Duodenal mucosa (tissue), 2 donors: ENCODE data around the gene VWA7.
"Not testable (repeated sequence)": the region's sequence is repeated elsewhere in the genome, so short reads cannot be mapped to it uniquely, and the experiment has no call there.

Experiments used
- H3K27ac ChIP-seq: one replicate; pipeline ENCODE4 v1.7.0; 2013; ENCODE audit warnings: low read depth, low read length
- H3K27me3 ChIP-seq, 2 donors: one replicate each; pipeline ENCODE4 v1.7.0; 2013; ENCODE audit warnings: low read length in 2 of 2, control low read depth in 1 of 2; ENCODE audit not compliant: insufficient read depth in 2 of 2, control insufficient read depth in 1 of 2
- H3K36me3 ChIP-seq, 2 donors: one replicate each; pipeline ENCODE4 v1.7.0; 2013; ENCODE audit warnings: low read length in 2 of 2, control low read depth in 1 of 2; ENCODE audit not compliant: insufficient read depth in 2 of 2, control insufficient read depth in 1 of 2
- H3K4me1 ChIP-seq, 2 donors: one replicate each; pipeline ENCODE4 v1.7.0; 2013; ENCODE audit warnings: low read length in 2 of 2, control low read depth in 1 of 2; ENCODE audit not compliant: insufficient read depth in 2 of 2, control insufficient read depth in 1 of 2
- H3K4me3 ChIP-seq, 2 donors: one replicate each; pipeline ENCODE4 v1.7.0; 2013; ENCODE audit warnings: low read length in 2 of 2, low read depth in 1 of 2
- H3K9ac ChIP-seq, 2 donors: one replicate each; pipeline ENCODE4 v1.7.0; 2013; ENCODE audit warnings: low read length in 2 of 2, low read depth in 1 of 2
- H3K9me3 ChIP-seq, 2 donors: one replicate each; pipeline ENCODE4 v1.7.0; 2013; ENCODE audit warnings: low read length in 2 of 2, control low read depth in 1 of 2; ENCODE audit not compliant: control insufficient read depth in 1 of 2

The VWA7 gene

DNA sequence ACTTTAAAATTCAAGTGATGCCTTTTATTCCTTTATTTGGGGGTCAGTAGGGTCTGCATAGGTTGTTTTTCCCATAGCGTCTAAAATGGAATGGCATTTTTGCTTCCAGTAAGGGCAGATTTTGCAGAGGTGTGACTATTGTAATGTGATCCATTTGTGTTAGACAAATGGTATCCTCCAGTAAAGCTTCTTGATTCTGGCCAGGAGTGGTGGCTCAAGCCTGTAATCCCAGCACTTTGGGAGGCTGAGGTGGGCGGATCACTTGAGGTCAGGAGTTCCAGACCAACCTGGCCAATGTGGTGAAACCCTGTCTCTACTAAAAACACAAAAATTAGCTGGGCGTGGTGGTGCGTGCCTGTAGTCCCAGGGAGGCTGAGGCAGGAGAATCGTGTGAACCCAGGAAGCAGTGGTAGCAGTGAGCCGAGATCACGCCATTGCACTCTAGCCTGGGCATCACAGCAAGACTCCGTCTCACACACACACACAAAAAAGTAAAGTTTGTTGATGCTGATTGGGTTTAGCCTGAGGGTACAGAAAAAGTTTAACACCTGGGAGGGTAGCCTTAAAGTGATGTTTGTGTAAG is 40.9 kb upstream of the VWA7 start:
- H3K27me3 ChIP-seq, H3K36me3 ChIP-seq, H3K9me3 ChIP-seq: not testable (repeated sequence)
- peak overlapping the region; percentile 54 to 86 for H3K9ac ChIP-seq
- peak overlapping the region; percentile 50 for H3K27ac ChIP-seq
- H3K4me3 ChIP-seq, result peak overlapping the region; percentile 62 to 64
- peaks cover 35 to 43% of the 10 kb centered on the region in 2 donors for H3K4me1 ChIP-seq

DNA sequence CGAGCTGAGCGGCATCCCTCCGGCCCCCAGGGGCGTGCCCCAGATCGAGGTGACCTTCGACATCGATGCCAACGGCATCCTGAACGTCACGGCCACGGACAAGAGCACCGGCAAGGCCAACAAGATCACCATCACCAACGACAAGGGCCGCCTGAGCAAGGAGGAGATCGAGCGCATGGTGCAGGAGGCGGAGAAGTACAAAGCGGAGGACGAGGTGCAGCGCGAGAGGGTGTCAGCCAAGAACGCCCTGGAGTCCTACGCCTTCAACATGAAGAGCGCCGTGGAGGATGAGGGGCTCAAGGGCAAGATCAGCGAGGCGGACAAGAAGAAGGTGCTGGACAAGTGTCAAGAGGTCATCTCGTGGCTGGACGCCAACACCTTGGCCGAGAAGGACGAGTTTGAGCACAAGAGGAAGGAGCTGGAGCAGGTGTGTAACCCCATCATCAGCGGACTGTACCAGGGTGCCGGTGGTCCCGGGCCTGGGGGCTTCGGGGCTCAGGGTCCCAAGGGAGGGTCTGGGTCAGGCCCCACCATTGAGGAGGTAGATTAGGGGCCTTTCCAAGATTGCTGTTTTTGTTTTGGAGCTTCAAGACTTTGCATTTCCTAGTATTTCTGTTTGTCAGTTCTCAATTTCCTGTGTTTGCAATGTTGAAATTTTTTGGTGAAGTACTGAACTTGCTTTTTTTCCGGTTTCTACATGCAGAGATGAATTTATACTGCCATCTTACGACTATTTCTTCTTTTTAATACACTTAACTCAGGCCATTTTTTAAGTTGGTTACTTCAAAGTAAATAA is 40.2 kb upstream of the VWA7 start:
- Histone ChIP-seq H3K4me1 (peaks cover 35 to 36% of the 10 kb centered on the region in 2 donors), H3K9ac (peak overlapping the region; percentile 54 to 86)
- H3K9me3 ChIP-seq, result not testable (repeated sequence)

DNA sequence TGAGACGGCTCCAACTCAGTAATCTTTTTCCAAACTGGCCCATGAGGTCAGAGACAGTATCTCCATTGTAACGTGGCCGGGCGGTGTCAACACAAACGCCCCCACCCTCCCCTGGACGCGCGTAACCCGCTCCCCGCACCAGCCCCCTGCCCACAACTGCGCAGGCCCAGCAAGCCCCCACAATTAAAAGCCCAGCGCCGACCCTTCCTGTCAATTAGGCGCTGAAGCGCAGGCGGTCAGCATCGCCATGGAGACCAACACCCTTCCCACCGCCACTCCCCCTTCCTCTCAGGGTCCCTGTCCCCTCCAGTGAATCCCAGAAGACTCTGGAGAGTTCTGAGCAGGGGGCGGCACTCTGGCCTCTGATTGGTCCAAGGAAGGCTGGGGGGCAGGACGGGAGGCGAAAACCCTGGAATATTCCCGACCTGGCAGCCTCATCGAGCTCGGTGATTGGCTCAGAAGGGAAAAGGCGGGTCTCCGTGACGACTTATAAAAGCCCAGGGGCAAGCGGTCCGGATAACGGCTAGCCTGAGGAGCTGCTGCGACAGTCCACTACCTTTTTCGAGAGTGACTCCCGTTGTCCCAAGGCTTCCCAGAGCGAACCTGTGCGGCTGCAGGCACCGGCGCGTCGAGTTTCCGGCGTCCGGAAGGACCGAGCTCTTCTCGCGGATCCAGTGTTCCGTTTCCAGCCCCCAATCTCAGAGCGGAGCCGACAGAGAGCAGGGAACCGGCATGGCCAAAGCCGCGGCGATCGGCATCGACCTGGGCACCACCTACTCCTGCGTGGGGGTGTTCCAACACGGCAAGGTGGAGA is 38.1 kb upstream of the VWA7 start, which contains the start of the genes HSPA1A and HSPA1L:
Gene HSPA1A, plus strand, starts transcription at position 519 of the 814 bp plus-strand sequence. Its CDS starts 214 bp downstream, at position 733.
Gene HSPA1L, minus strand, starts transcription at position 259 of the 814 bp plus-strand sequence. CDS start 3,311 bp downstream, outside the sequence.
- Histone ChIP-seq H3K9ac (peak within 1 kb of the TSS; percentile 91 to 92), H3K4me3 (peak within 1 kb of the TSS; percentile 57 to 70), H3K4me1 (peaks cover 27 to 31% of the 10 kb centered on the region in 2 donors), H3K27ac (peak within 1 kb of the TSS; percentile 96), H3K9me3 (no peaks in the 10 kb centered on the region), H3K36me3 (no peaks in the 10 kb centered on the region), H3K27me3 (no peaks in the 10 kb centered on the region)

More for the DNA sequence above, 40.2 kb upstream of the VWA7 start:
- H3K27ac ChIP-seq, result peak overlapping the region; percentile 62
- H3K36me3 ChIP-seq, H3K27me3 ChIP-seq: not testable (repeated sequence)
- H3K4me3 ChIP-seq, result peak overlapping the region; percentile 62 to 64

DNA sequence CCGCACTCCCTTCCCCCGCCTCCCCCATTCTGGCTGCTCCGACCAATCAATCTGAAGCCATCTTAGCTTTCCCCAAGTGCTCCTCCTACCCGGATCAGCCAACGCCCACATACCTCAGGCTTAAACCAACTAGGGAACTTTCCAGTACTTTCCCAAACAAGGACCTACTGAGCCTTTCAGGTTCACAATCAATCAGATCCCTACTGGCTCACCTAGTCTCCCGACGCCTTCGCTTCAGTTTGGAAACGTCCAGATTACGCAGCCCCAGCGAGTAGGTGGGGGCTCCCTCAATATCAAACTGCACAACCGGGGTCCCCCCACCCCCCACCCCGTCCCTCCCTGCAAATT is 37.5 kb upstream of the VWA7 start:
- Histone ChIP-seq H3K27ac (peak overlapping the region; percentile 96), H3K9ac (peak overlapping the region; percentile 66 to 92), H3K4me3 (peak overlapping the region; percentile 57 to 70), H3K27me3 (no peaks in the 10 kb centered on the region), H3K9me3 (no peaks in the 10 kb centered on the region), H3K36me3 (no peaks in the 10 kb centered on the region), H3K4me1 (peaks cover 22 to 25% of the 10 kb centered on the region in 2 donors)

DNA sequence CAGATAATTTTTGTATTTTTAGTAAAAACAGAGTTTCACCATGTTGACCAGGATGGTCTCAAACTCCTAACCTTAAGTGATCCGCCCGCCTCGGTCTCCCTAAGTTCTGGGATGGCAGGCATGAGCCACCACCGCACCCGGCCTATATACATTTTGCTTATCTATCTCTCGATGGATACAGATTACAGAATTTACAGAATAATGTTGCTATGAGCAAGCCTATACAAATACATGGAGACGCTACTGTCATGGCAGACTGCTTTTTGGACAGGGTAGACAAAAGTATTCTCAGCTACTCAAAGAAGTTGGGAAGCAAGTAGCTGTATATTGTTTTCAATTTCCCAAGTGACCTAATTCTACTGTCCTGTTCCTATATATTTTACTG is 36.3 kb upstream of the VWA7 start:
- H3K36me3 ChIP-seq, result no peaks in the 10 kb centered on the region
- peaks cover 12 to 21% of the 10 kb centered on the region in 2 donors for H3K4me1 ChIP-seq
- H3K9me3 ChIP-seq, result no peaks in the 10 kb centered on the region
- H3K4me3 ChIP-seq, result peak overlapping the region in 1 of 2 donors; percentile 30
- H3K9ac ChIP-seq, result peak overlapping the region; percentile 61 to 65
- peak overlapping the region; percentile 77 for H3K27ac ChIP-seq
- H3K27me3 ChIP-seq, result no peaks in the 10 kb centered on the region

DNA sequence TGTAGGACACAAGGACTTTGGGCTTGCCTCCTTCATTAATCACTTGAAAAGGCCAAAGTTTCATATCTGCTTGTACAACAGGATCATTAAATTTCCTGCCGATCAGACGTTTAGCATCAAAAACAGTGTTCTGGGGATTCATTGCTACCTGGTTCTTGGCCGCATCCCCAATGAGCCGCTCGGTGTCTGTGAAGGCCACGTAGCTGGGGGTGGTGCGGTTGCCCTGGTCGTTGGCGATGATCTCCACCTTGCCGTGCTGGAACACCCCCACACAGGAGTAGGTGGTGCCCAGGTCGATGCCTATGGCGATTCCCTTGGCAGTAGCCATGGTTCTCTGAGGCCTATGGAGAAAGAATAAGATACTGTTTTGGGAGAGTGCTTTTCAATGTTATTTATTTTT is 34.5 kb upstream of the VWA7 start:
- Histone ChIP-seq H3K9ac (no peak overlapping the region), H3K36me3 (no peaks in the 10 kb centered on the region), H3K4me3 (no peak overlapping the region), H3K4me1 (peaks cover 10 to 13% of the 10 kb centered on the region in 2 donors), H3K27me3 (no peaks in the 10 kb centered on the region), H3K27ac (no peak overlapping the region), H3K9me3 (no peaks in the 10 kb centered on the region)

DNA sequence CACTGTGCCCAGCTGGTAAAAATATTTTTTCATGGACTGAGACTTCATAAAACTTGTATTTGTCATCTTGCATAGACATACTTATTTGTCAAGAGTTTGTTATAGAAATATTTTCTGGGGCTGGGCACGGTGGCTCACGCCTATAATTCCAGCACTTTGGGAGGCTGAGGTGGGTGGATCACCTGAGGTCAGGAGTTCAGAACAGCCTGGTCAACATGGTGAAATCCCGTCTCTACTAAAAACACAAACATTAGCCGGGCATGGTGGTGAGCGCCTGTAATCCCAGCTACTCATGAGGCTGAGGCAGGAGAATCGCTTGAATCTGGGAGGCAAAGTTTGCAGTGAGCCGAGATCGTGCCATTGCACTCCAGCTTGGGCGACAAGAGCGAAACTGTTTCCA is 31.5 kb upstream of the VWA7 start:
- not testable (repeated sequence) for H3K4me3 ChIP-seq, H3K9me3 ChIP-seq, H3K27ac ChIP-seq, H3K27me3 ChIP-seq, H3K36me3 ChIP-seq, H3K9ac ChIP-seq
- H3K4me1 ChIP-seq, result peaks cover 9 to 15% of the 10 kb centered on the region in 2 donors

DNA sequence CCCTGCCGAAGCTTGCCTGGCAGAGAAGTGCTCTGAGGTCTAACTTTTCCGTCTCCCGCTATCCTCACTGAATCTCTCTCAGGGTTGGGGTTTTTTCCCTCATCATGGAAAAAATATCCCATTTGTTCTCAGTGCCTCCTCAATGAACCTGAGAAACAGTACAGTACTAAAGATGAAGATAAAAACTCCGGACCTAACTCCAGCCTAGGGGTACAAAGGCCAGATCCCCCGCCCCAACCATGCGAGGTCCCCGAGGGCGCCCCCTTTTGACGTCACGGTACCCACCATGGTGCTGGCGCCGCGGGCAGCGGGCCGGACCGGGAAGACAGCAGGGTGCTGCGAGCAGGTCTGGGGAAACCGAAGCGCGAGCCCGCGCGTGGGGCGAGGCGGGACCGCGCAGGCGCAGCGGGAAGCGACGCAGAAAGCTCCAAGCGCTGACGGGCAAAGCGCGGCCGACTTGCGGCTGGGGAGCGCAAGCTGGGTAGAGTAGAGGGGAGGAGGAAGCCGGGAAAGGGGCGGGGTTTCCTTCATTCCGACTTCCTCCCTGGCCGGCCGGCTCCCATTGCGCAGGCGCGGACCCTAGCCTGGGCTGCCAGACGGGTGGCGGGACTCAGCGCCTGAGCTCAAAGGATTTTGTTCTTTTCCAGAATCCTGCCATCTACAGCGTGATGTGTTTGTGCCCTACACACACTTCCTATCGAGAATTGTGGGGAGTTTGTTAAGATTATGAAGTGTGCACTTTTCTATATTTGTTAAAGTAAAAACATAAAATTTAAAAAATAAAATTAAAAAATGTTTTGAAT is 29.5 kb upstream of the VWA7 start, which contains the start of gene LSM2:
Gene LSM2, minus strand, starts transcription at position 497 of the 803 bp plus-strand sequence. Its CDS starts 209 bp downstream, at position 288.
- H3K27me3 ChIP-seq, result no peaks in the 10 kb centered on the region
- peak within 1 kb of the TSS; percentile 94 for H3K27ac ChIP-seq
- H3K4me3 ChIP-seq, result peak within 1 kb of the TSS; percentile 66 to 89
- H3K4me1 ChIP-seq, result peaks cover 5 to 11% of the 10 kb centered on the region in 2 donors
- no peaks in the 10 kb centered on the region for H3K9me3 ChIP-seq
- H3K36me3 ChIP-seq, result peaks cover 0 to 4% of the 10 kb centered on the region in 2 donors
- H3K9ac ChIP-seq, result peak within 1 kb of the TSS; percentile 63 to 90

DNA sequence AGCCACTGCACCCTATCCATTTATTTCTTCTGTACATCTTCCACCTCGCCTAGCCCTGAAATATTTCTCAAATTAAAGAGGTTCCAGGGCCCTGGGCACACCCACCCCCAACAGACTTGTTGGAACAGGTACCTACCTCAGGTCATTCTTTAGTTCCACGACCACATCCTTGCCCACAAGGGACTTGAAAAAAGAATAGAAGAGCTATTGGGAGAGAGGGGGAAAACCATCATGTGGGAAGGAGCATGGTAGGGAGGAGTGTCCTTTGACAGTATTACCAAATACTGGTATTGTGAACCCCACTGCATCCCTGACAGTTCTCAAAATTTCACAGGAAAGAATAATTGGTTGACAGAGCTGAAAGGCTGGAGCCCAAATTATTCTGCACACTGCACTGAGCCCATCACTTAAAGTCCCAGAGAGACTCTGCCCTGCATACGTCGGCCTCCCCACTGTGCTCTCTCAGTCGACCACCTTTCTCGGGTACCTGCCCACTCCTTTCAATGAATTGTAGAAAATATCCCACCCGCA is 28.9 kb upstream of the VWA7 start:
- H3K4me1 ChIP-seq, result peaks cover 0 to 11% of the 10 kb centered on the region in 2 donors
- H3K36me3 ChIP-seq, result peaks cover 0 to 4% of the 10 kb centered on the region in 2 donors
- no peak overlapping the region for H3K27ac ChIP-seq
- H3K9me3 ChIP-seq, result no peaks in the 10 kb centered on the region
- H3K4me3 ChIP-seq, result peak overlapping the region; percentile 66 to 89
- peak overlapping the region; percentile 63 to 90 for H3K9ac ChIP-seq
- H3K27me3 ChIP-seq, result no peaks in the 10 kb centered on the region
